Skeletal muscle tissue (tissue), 4 donors: Measurements from ENCODE around the gene MTR. TPM values are rescaled to one million over a fixed set of nuclear protein-coding genes. Genes with fewer than 3 reads are reported as not detected.

Experiments
- H3K27ac ChIP-seq: one replicate; pipeline ENCODE4 v1.7.0; 2013; ENCODE audit warnings: mild to moderate bottlenecking, low read depth, low read length, inconsistent platforms
- H3K27me3 ChIP-seq, 3 donors: one replicate each; pipeline ENCODE4 v1.7.0; 2013; ENCODE audit warnings: low read length in 3 of 3; ENCODE audit not compliant: control insufficient read depth in 3 of 3, insufficient read depth in 3 of 3
- H3K36me3 ChIP-seq, 3 donors: one replicate each; pipeline ENCODE4 v1.7.0; 2013; ENCODE audit warnings: low read length in 3 of 3; ENCODE audit not compliant: control insufficient read depth in 3 of 3, insufficient read depth in 3 of 3
- H3K4me1 ChIP-seq, 3 donors: one replicate each; pipeline ENCODE4 v1.7.0; 2013; ENCODE audit warnings: low read length in 3 of 3, mild to moderate bottlenecking in 3 of 3; ENCODE audit not compliant: control insufficient read depth in 3 of 3, insufficient read depth in 3 of 3
- H3K4me3 ChIP-seq, 3 donors: one replicate each; pipeline ENCODE4 v1.7.0; 2013; ENCODE audit warnings: low read length in 3 of 3
- H3K9ac ChIP-seq, 3 donors: one replicate each; pipeline ENCODE4 v1.7.0; 2013; ENCODE audit warnings: low read length in 3 of 3, mild to moderate bottlenecking in 3 of 3, moderate library complexity in 2 of 3, low read depth in 1 of 3
- H3K9me3 ChIP-seq, 3 donors: one replicate each; pipeline ENCODE4 v1.7.0; 2013; ENCODE audit warnings: low read length in 3 of 3; ENCODE audit not compliant: control insufficient read depth in 3 of 3
- total RNA-seq: library from RNA; depleted of rRNA; stranded (reverse); fragments of >200 nt; gene quantifications from one replicate; pipeline ENCODE4 v1.2.3, GENCODE V29; 2014
- donor health status: Osteomylitis.

The MTR gene
- total RNA-seq, 1 donor from 2014 or later, result 23.5 TPM

GRCh38 chr1:236800623-236801022 is 5.5 kb downstream of the MTR start:
- Histone ChIP-seq H3K36me3 (peaks cover 0 to 11% (median 8%) of the 10 kb centered on the region in 3 donors), H3K4me1 (peaks cover 7 to 43% (median 22%) of the 10 kb centered on the region in 3 donors), H3K9ac (no peak overlapping the region), H3K27me3 (no peaks in the 10 kb centered on the region), H3K4me3 (no peak overlapping the region), H3K27ac (no peak overlapping the region), H3K9me3 (no peaks in the 10 kb centered on the region)

DNA sequence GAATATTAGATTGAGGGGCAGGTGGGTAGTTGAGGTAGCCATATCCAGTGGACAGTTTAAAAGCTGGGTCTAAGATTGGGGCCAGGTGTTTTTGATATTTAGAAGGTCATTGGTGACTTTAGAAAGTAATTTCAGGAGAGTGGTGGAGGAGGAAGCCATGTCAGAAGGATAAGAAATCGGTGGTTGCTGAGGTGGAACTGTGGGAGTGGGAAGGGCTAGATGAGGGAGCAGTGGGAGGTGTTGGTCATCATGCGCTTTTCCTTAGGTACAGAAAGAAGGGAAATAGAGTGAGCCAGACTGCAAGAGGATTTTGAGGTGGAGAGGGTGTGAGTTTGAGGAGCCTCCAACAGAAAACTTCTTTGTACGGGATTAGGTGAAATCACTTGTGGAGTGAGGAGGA is 7.2 kb downstream of the MTR start:
- Histone ChIP-seq H3K9ac (no peak overlapping the region), H3K4me3 (no peak overlapping the region), H3K27me3 (no peaks in the 10 kb centered on the region), H3K27ac (no peak overlapping the region), H3K9me3 (no peaks in the 10 kb centered on the region), H3K36me3 (peaks cover 3 to 14% (median 14%) of the 10 kb centered on the region in 3 donors), H3K4me1 (peaks cover 7 to 37% (median 11%) of the 10 kb centered on the region in 3 donors)

DNA sequence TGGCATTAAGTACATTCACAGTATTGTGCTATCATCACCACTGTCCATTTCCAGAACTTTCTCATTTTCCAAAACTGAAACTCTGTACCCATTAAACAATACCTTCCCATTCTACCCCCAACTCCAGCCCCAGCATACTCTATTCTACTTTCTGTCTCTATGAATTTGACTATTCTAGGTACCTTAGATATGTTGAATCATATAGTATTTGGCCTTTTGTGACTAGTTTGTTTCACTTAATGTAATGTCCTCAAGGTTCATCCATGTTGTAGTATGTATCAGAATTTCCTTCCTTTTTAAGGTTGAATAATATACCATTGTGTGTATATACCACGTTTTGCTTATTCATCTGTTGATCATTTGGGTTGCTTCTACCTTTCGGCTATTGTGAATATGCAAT is 11.5 kb downstream of the MTR start:
- Histone ChIP-seq H3K27ac (no peak overlapping the region), H3K4me1 (peaks cover 5 to 26% (median 7%) of the 10 kb centered on the region in 3 donors), H3K27me3 (no peaks in the 10 kb centered on the region), H3K9ac (no peak overlapping the region), H3K36me3 (peaks cover 6 to 32% (median 29%) of the 10 kb centered on the region in 3 donors), H3K9me3 (no peaks in the 10 kb centered on the region), H3K4me3 (no peak overlapping the region)

DNA sequence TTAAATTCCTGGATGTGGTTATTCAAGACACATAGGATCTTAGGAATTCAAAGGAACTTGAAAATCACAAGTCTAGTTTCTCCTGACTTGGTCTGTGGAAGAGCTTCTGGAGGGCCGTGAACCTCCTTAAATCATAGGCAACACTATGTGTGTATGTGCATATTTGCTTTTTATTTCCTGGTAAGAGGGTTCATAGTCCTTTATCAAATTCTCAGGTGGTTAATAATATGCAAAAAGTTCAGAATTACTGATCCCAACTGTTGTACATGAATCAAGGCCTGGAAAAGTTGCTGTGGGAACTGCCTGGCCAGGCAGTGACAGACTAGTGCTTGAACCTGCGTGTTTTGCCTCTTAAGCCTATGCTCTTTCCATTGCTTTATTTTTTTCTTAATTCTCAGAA is 12.9 kb downstream of the MTR start:
- H3K27me3 ChIP-seq, result no peaks in the 10 kb centered on the region
- no peak overlapping the region for H3K27ac ChIP-seq
- H3K9me3 ChIP-seq, result no peaks in the 10 kb centered on the region
- H3K4me1 ChIP-seq, result peaks cover 5 to 16% (median 7%) of the 10 kb centered on the region in 3 donors
- no peak overlapping the region for H3K4me3 ChIP-seq
- peaks cover 14 to 43% (median 40%) of the 10 kb centered on the region in 3 donors for H3K36me3 ChIP-seq
- no peak overlapping the region for H3K9ac ChIP-seq

GRCh38 chr1:236808564-236809130 is 13.6 kb downstream of the MTR start:
- H3K9ac ChIP-seq, result no peak overlapping the region
- H3K9me3 ChIP-seq, result no peaks in the 10 kb centered on the region
- H3K4me3 ChIP-seq, result no peak overlapping the region
- H3K27me3 ChIP-seq, result no peaks in the 10 kb centered on the region
- no peak overlapping the region for H3K27ac ChIP-seq
- peaks cover 14 to 45% (median 42%) of the 10 kb centered on the region in 3 donors for H3K36me3 ChIP-seq
- H3K4me1 ChIP-seq, result peaks cover 5 to 16% (median 7%) of the 10 kb centered on the region in 3 donors

DNA sequence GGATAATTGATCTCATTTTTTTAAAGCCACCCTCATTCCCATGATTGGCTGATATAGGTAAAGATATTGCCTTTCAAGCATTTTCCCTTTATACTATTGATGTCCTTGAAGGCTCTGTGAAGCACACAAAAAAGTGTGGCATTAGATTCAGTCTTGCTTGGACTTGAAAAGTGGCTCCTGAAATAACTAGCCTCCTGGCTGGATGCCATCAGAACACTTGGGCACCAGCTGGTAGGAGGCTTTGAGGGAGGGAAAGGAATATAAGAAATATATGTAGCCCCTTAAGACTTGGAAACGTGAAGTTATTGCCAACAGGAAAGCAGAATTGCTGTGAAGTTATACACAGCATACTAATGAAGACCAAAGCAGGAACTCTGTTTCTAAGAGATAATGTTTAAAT is 14.1 kb downstream of the MTR start:
- Histone ChIP-seq H3K27me3 (no peaks in the 10 kb centered on the region), H3K36me3 (peaks cover 14 to 47% (median 37%) of the 10 kb centered on the region in 3 donors), H3K4me3 (no peak overlapping the region), H3K27ac (no peak overlapping the region), H3K4me1 (peaks cover 5 to 16% (median 7%) of the 10 kb centered on the region in 3 donors), H3K9me3 (no peaks in the 10 kb centered on the region), H3K9ac (no peak overlapping the region)

- no peaks in the 10 kb centered on the region for H3K9me3 ChIP-seq
- no peak overlapping the region for H3K9ac ChIP-seq
- H3K4me3 ChIP-seq, result no peak overlapping the region
- H3K27me3 ChIP-seq, result no peaks in the 10 kb centered on the region
- H3K4me1 ChIP-seq, result peaks cover 5 to 16% (median 7%) of the 10 kb centered on the region in 3 donors
- peaks cover 17 to 47% (median 39%) of the 10 kb centered on the region in 3 donors for H3K36me3 ChIP-seq
- no peak overlapping the region for H3K27ac ChIP-seq
Measured at GRCh38 chr1:236810018-236810417, 14.9 kb downstream of the MTR start.

DNA sequence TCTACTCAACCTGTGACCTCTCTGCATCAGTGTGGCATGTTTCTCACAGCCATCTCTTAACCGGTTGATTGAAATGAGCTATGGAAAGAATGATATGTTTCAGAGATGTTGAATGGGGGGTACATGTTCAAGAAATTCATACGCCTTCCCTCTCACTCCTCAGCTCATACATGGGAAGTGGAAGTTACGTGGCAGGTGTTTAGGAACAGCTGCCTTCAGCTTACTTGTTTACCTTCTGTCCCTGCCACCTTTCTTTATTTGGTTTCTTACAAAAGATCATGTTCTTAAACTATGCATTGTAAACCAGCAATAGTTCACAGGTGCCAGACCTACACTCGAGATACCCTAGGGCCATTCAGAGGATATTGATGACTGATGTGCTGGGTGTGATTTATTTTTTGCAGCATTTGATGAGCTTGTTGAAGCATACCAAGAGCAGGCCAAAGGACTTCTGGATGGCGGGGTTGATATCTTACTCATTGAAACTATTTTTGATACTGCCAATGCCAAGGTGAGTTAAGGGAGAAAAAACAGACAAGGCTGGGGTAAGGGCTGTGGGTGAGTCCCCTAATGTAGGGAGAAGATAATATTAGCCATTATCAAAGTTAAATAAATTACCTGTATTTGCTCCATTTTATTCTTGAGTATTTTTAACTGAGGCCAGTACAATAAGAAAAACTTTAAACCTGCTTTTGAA is 17.4 kb downstream of the MTR start:
- no peaks in the 10 kb centered on the region for H3K9me3 ChIP-seq
- H3K4me1 ChIP-seq, result peaks cover 5 to 16% (median 7%) of the 10 kb centered on the region in 3 donors
- H3K27ac ChIP-seq, result no peak overlapping the region
- H3K9ac ChIP-seq, result no peak overlapping the region
- no peak overlapping the region for H3K4me3 ChIP-seq
- no peaks in the 10 kb centered on the region for H3K27me3 ChIP-seq
- peaks cover 26 to 64% (median 48%) of the 10 kb centered on the region in 3 donors for H3K36me3 ChIP-seq

GRCh38 chr1:236815941-236816340 is 20.8 kb downstream of the MTR start:
- Histone ChIP-seq H3K27me3 (no peaks in the 10 kb centered on the region), H3K36me3 (peaks cover 23 to 63% (median 59%) of the 10 kb centered on the region in 3 donors), H3K4me3 (no peak overlapping the region), H3K27ac (no peak overlapping the region), H3K4me1 (no peaks in the 10 kb centered on the region), H3K9ac (no peak overlapping the region), H3K9me3 (no peaks in the 10 kb centered on the region)

DNA sequence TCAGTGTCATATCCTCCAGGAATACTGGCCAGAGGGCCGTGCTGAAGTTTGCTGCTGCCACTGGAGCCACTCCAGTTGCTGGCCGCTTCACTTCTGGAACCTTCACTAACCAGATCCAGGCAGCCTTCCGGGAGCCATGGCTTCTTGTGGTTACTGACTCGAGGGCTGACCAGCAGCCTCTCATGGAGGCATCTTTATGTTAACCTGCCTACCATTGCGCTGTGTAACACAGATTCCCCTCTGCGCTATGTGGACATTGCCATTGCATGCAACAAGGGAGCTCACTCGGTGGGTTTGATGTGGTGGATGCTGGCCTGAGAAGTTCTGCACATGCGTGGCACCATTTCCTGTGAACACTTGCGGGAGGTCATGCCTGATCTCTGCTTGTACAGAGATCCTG is 24.8 kb downstream of the MTR start:
- Histone ChIP-seq H3K4me1 (no peaks in the 10 kb centered on the region), H3K36me3 (peaks cover 15 to 43% (median 40%) of the 10 kb centered on the region in 3 donors), H3K27me3 (no peaks in the 10 kb centered on the region), H3K9ac (no peak overlapping the region), H3K4me3 (no peak overlapping the region), H3K27ac (no peak overlapping the region), H3K9me3 (no peaks in the 10 kb centered on the region)
